Endometrium (tissue), 2 donors: ENCODE results near the gene IL2RA.
"Not testable (repeated sequence)": the region's sequence is repeated elsewhere in the genome, so short reads cannot be mapped to it uniquely, and the experiment has no call there.

ENCODE experiments used
- FAIRE-seq: peaks from 2 replicates; lab custom pipeline; 2012; peaks lifted over from hg19 to GRCh38; lab: Jason Lieb, UNC
- donor health status: control.
- donor health status: control.

IL2RA gene

GRCh38 chr10:5981529-5981928, 80.6 kb downstream of the IL2RA start:
- FAIRE-seq = no peak

DNA sequence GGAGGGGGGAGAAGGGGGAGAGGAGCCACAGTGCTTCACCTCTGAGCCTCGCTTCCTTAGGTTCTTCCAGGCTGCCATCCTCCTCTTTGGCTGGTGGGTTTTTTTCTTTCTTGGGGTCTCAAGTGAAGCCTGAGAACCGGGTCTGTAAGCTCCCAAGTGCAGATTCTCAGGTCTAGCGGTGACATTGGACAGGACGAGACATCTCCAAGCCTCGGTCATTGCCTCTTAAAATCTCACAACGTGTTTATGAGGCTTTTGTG, 84.0 kb downstream of the IL2RA start:
- no peak for FAIRE-seq

DNA sequence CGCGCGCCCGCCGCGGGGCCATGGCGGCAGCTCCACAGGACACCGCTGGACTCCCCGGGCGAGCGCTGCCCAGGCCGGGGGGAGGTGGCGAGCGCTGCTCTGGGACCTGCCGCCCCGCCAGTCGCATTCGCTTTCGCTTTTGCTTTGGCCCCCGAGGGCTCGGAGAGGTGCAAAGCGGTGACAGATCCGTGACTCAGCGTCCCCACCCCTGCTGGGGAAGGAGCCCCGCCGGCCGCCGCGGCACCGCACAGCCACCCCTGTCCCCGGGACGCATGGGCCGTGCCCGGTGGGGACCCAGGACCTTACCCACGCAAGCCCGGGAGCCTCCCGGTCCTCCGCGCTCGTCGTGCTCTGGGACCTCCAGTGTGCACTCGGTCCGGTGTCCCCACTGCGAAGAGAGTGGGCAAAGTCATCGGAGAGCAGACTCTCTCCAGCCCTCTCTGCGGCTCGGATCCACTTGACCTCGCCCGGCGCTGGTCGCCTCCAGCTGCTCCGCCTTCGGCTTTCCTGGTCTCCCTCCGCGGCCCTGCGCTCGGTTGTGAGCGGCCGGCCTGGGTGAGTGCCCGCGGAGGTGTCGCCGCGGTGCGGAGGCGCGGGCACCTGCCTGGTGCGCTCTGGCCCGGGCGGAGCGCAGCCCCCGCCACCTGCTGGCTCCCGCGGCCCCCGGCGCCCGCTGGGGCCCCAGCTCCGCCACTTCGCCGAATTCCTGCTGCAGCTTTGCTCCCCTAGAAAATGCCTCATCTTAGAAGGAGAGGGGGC, 84.5 kb downstream of the IL2RA start, which contains the start of gene IL15RA:
IL15RA (minus strand) TSS at position 73 of the 759 bp plus-strand sequence; CDS start at position 22, 51 bp downstream.
- no peak for FAIRE-seq

DNA sequence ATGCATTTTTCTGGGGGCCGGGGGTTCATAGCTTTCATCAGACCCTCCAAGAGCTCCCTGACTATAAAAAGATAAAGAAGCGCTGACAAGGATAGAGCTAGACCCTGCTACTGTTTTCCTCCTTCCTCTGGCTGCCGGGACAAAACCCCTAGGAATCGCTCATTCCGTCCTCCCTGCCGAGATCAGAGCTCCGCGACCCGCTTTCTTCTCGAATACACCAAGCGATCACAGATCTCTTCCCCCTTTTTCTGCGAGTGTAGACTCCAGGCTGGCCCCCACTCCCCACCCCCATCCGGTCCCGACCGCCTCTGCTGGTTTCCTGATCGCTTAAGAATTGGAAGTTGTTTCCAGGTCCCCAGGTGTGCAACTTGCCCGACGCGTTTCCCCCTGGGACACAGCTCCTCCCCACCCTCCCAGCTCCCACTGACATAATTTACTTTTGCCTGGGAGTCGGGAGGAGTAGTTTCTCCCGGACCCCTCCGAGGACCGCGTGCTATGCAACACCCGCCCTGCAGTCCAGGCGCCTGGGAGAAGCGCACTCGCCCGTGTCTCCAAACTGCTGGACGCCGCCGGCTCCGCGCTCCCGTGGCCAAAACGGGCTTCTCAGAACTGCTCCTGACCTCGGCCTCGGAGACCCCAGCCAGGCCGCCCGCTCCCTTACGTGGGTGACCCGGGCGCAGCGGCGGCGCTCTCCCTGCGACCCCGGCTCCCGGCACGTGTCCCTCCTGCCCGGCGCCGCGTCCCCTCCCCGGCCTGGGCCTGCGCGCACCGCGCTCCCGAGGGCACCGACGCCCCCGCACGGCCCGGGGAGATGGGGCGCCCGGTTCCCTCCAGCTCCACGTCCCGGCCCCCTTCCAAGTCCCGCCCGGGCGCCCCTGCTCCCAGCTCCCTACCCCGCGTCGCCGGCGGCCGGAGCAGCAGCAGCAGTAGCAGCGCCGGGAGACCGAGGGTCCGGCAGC, 85.4 kb downstream of the IL2RA start:
- no peak for FAIRE-seq

DNA sequence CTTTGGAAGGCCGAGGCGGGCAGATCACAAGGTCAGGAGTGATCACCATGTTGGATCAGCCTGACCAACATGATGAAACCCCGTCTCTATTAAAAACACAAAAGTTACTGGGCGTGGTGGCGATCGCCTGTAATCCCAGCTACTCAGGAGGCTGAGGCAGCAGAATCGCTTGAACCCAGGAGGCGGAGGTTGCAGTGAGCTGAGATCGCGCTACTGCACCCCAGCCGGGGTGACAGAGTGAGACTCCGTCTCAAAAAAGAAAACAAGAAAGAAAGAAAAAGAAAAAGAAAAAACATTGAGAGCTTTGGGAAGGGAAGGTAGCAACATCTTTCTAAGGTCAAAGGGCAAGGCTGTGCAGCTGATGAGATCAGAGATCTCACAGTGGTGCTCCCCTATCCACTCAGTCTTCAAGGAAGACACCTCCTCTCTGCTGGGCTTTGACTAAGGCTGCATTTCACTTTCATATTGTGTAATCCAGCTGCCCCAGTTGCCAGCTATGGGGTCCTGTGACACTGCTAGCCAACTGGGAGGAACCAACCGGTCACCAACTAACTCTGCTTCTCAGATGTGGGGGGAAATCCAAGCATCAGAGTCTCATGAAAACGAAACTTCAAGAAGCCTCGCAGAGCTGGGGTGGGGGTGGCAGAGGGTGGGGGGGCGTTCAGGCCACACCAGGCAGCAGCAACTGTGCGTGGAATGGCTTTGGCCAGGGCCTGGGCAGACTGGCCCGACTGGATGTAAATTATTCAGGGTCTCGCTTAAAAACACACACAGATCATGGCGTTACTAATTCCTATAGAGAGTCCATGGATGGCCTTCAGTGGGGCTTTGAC, 86.3 kb downstream of the IL2RA start:
- FAIRE-seq = no peak

DNA sequence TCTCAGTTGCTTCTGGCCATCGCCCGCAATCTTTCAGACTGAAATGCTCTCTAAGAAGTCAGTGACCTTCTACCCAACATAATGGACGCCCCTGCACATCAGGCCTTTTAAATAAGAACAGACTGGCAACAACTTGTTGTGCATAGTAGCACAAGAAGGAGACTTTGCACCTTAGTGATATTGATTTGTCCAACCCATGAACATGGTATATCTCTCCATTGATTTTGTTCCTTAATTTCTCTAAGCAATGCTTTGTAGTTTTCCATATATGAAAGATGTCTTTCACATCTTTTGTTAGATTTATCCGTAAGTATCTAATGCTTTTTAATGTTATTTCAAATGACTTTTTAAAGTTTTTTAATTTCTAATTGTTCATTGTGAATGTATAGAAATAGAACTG, 89.1 kb downstream of the IL2RA start:
- FAIRE-seq = no peak

GRCh38 chr10:5971886-5972285, 90.3 kb downstream of the IL2RA start:
- no peak for FAIRE-seq

DNA sequence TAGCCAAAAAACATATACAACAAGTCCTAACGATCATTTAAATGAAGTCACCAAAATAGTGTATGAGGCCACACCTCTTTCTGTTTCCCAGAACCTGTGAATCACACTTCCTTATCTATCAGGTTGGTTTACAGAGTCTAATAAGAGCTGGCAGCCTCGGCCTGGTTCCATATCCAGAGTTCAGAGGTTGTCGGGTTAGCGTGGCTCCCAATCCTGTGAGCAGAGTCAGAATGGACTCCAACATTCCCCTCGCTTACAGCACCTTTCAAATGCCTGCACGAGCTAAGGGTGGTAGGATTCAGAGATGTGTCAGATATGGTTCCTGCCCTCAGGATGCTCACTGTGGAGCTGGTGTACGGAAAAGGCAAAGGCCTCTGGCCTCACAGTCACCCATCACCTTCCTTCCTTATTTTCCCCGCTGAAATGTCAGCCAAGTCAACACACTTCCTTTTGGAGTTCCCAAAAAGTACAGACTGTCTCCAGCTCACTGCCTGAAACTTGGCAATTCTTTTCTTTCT, 90.8 kb downstream of the IL2RA start:
- FAIRE-seq = no peak

DNA sequence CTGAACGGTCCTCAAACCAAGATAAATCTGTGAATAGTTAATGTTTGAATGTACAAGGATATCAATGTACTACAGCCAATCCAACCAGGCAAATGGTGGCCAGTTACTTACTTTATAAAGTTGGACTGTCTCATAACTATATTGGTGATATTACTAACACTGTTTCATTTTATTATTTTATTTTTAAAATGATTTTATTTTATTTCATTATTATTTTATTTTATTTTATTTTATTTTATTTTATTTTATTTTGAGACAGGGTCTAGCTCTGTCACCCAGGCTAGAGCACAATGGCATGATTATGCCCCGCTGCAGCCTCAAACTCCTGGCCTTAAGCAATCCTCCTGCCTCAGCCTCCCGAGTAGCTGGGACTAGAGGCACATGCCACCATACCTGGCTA, 91.6 kb downstream of the IL2RA start:
- FAIRE-seq = no peak

DNA sequence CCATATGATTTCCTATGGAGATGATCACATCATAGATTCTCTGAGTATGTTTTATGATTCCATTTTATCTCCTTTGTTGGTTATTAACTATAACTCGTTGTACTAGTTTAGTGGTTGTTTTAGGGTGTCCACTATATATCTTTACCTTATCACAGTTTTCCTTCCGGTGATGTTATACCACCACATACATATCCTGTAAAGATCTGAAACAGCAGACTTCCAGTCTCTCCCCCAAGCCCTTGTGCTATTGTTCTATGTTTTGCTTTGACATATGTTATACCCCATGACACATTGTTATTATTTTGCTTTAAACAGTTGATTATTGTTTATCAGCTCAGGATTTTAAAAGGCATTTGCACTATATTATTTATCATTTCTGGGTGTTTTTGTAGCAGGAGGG, 92.1 kb downstream of the IL2RA start:
- no peak for FAIRE-seq

- no peak for FAIRE-seq
These were observed 93.3 kb downstream of the IL2RA start for GRCh38 chr10:5968681-5969453.

DNA sequence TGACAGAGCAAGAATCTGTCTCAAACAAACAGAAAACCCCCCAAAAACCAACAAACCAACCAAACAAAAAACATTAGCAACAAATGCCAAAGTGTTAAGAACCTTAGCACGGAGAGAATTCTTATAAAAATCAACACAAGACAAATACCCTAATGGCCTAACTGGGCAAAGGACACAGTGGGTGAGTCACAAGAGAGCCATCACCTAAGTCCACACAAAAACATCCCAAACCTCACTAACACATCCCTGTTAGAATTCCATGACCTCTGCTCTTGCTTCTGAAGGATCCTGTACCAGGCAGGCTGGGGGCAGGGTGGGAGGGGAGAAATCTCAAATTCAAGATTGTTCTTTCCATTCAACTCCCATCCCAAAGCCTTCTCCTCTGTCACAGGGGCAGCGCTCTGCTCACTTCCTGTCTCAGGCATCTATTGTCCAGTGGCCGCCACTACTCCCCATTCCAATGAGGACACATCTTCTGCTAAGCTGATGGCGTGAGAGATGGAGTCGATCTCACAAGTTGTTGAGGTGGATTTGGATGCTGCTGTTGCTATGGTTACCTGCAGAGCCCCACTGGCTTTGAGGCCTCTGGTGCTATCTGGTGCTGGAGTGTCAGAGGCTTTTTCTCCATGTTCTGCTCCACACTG, 94.0 kb downstream of the IL2RA start:
- no peak for FAIRE-seq

DNA sequence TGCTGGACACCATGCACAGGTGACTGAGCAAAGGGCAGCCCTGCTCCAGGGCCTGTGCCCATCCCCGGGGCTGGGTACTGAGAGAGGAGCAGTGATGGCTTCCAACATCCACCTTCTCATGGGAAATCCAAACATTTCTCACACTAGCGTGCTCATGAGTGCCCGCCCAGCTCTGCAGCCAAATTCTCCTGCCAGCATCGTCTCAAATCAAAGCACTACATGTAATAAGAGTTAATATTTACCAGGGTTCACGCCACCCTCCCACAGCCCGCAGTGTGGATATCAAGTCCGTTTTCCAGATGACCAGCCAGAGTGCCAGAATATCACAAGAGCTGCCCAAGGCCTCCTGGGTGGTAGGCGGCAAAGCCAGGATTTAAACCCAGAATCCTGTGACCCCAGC, 96.9 kb downstream of the IL2RA start:
- no peak for FAIRE-seq

GRCh38 chr10:5964736-5965135, 97.4 kb downstream of the IL2RA start:
- FAIRE-seq = no peak

DNA sequence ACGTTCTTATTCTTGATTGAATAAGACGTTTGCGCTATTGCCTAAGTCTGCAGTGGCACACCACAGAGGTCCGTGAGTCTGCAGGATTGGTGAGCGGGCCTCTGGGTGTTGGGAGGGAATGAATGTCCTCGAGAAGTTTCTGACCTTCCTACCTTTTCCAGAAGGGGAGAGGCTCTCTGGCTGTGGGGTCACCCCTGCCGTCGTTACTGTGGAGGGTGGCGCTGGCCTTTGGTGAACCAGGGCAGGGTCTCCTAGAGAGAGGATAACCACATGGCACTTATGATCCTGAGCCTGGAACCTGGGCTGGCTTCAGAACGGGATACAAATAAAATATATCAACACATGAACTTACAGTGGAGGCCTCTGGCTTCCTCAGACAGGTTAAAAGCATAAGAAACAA, 98.6 kb downstream of the IL2RA start:
- no peak for FAIRE-seq

DNA sequence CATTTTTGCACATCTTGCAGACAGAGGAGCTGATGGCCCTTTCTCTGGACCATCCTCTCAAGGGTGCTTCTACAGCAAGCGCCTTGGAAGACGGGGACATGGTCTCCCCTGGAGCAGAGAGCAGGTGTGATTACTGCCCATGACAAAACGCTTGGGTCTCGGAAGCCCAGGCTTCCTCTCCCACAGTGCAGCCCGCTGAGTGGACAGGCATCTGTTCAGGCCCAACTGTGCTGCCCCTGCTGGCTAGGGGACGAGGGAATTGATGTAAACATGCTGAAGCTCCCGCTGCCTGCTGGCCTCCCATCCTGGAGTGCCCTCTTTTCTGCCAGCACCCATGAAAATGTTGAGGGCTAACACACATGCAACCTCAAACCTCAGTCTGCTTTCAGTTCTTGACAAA, 99.1 kb downstream of the IL2RA start:
- FAIRE-seq = no peak

DNA sequence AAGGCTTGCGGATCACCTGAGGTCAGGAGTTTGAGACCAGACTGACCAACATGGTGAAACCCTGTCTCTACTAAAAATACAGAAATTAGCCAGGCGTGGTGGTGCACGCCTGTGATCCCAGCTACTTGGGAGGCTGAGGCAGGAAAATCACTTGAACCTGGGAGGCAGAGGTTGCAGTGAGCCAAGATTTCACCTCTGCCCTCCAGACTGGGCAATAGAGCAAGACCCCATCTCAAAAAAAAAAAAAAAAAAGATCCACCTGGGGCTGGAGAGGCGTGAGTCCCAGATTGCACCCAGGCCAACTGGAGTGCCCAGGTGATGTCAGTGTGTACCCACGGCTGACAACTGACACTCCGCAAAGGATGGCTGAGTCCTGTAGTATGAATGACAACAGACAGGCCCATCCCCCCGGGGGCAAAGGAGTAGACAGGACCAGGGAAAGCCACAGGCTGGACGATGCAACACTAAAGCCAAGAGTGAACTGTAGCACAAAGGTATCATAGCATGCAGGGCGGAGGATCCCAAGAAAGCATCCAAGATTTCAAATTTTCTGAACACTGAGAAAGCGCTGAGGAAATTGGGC, 99.7 kb downstream of the IL2RA start:
- FAIRE-seq = not testable (repeated sequence)

GRCh38 chr10:5961405-5962100, 100.6 kb downstream of the IL2RA start:
- no peak for FAIRE-seq

GRCh38 chr10:5960973-5961275, 101.2 kb downstream of the IL2RA start:
- not testable (repeated sequence) for FAIRE-seq
